ENCODE results near the gene IL17REL. TPM values are rescaled to one million over a fixed set of nuclear protein-coding genes. Genes with fewer than 3 reads are reported as not detected.

Gene IL17REL
- total RNA-seq, 1 donor from 2014 or later = not detected

GRCh38 chr22:50030297-50031188, 18.0 kb upstream of the IL17REL start:
- intact Hi-C loops (cut with DNase I) = loop anchor here (2.0 kb wide), 1 partner anchor 102 kb away; no protein-coding TSS in a partner anchor
- peak; percentile 83 for DNase-seq (ENCODE audit: low spot score)
- peak; percentile 86 for ATAC-seq

- ATAC-seq = no peak
- DNase-seq (ENCODE audit: low spot score) = peak; percentile 57
- intact Hi-C loops (cut with DNase I) = no loop called here
These were observed 15.3 kb upstream of the IL17REL start for GRCh38 chr22:50027639-50028537.

- DNase-seq (ENCODE audit: low spot score) (peak; percentile 23), ATAC-seq (no peak)
- intact Hi-C loops (cut with DNase I) = no loop called here
These were observed 13.4 kb upstream of the IL17REL start for GRCh38 chr22:50025993-50026392.

GRCh38 chr22:50022171-50022819, 9.7 kb upstream of the IL17REL start:
- ATAC-seq (no peak), DNase-seq (ENCODE audit: low spot score) (no peak)
- intact Hi-C loops (cut with DNase I) = no loop called here

- intact Hi-C loops (cut with DNase I) = no loop called here
- ATAC-seq = no peak
- DNase-seq (ENCODE audit: low spot score) = peak; percentile 27
These were observed 8.0 kb upstream of the IL17REL start for GRCh38 chr22:50020606-50021005.

GRCh38 chr22:50019316-50019715, 6.8 kb upstream of the IL17REL start:
- DNase-seq (ENCODE audit: low spot score) = peak; percentile 42
- ATAC-seq = no peak
- intact Hi-C loops (cut with DNase I) = no loop called here

GRCh38 chr22:50018608-50019285, 6.2 kb upstream of the IL17REL start:
- no peak for ATAC-seq
- intact Hi-C loops (cut with DNase I) = no loop called here
- peak; percentile 31 for DNase-seq (ENCODE audit: low spot score)

GRCh38 chr22:50017701-50018224, 5.2 kb upstream of the IL17REL start:
- no peak for ATAC-seq
- intact Hi-C loops (cut with DNase I) = no loop called here
- DNase-seq (ENCODE audit: low spot score) = peak; percentile 31

- intact Hi-C loops (cut with DNase I) = no loop called here
- ATAC-seq (no peak), DNase-seq (ENCODE audit: low spot score) (peak; percentile 35)
These were observed 4.6 kb upstream of the IL17REL start for GRCh38 chr22:50016988-50017700.

- intact Hi-C loops (cut with DNase I) = no loop called here
- ATAC-seq (no peak), DNase-seq (ENCODE audit: low spot score) (peak; percentile 48)
These were observed 3.9 kb upstream of the IL17REL start for GRCh38 chr22:50016308-50016987.

- ATAC-seq = no peak
- DNase-seq (ENCODE audit: low spot score) = peak; percentile 47
- intact Hi-C loops (cut with DNase I) = no loop called here
These were observed 3.1 kb upstream of the IL17REL start for GRCh38 chr22:50015451-50016307.

GRCh38 chr22:50014655-50015401, 2.3 kb upstream of the IL17REL start:
- intact Hi-C loops (cut with DNase I) = no loop called here
- DNase-seq (ENCODE audit: low spot score) = no peak

GRCh38 chr22:50014053-50014501, 1.5 kb upstream of the IL17REL start:
- DNase-seq (ENCODE audit: low spot score) (peak; percentile 48), ATAC-seq (no peak)
- intact Hi-C loops (cut with DNase I) = no loop called here

More at GRCh38 chr22:50014655-50015401, 2.3 kb upstream of the IL17REL start:
- no peak for ATAC-seq

- DNase-seq (ENCODE audit: low spot score) = peak; percentile 50
- no peak for ATAC-seq
- intact Hi-C loops (cut with DNase I) = no loop called here
These were observed 936 bp downstream of the IL17REL start for GRCh38 chr22:50011447-50012210.
